GM21717 (cell line): Measurements from ENCODE around the gene SSTR1.

ENCODE experiments used
- ATAC-seq: cut with Tn5 transposase; IDR thresholded peaks from one replicate; pipeline ENCODE4 v1.9.1; 2021; ENCODE audit warnings: mild to moderate bottlenecking, moderate library complexity; ENCODE audit not compliant: unreplicated experiment

The SSTR1 gene

DNA sequence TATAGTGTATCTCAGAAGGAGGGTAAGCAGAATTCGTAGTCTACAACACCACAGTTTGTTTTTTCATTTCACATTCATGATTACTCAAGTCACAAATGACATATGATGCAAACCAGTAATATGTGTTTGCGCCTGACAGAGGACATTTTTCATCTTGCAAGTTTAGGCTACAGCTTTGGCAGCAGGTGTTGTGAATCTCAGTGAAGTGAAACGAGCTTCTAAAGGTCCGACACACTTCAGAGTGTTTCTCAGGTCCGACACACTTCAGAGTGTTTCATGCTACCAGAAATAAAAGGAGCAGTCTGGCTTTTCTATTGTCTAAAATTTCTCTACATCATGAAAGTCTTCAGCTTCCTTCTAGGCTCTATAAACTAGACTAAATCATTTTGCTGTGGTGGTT is 25.5 kb downstream of the SSTR1 start:
- ATAC-seq = no peak

DNA sequence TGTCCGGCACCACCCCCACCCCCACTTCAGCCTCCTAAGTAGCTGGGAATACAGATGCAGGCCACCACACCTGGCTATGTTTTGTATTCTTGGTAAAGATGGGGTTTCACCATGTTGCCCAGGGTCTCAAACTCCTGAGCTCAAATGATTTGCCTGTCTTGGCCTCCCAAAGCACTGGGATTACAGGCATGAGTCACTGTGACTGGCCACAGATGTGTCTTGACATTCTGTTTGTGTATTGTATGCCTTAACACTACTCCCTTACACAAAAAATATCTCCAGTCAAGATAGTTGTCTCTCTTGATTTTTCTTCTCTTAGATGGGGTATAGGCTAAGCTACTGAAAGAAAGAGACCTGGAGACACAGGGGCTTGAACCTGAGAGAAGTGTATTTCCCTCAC is 30.6 kb downstream of the SSTR1 start:
- no peak for ATAC-seq

DNA sequence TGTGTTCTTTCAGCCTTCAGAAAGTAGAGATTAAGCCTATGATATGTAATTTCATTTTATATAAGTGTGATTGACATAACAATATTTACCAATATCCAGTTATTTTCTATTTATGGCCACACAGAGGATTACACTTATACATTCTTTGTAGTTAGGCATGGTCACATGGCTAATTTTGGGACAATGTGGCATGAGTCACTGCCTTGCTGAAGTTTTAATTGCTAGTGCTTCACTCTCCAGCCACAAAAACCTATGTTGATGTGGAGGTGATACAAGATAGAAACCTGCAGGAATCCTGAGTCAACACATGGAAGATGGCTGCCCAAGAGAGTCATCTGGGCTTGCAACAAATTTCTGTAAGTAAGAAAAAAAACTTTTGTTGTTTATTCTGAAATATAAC is 31.2 kb downstream of the SSTR1 start:
- ATAC-seq = no peak

DNA sequence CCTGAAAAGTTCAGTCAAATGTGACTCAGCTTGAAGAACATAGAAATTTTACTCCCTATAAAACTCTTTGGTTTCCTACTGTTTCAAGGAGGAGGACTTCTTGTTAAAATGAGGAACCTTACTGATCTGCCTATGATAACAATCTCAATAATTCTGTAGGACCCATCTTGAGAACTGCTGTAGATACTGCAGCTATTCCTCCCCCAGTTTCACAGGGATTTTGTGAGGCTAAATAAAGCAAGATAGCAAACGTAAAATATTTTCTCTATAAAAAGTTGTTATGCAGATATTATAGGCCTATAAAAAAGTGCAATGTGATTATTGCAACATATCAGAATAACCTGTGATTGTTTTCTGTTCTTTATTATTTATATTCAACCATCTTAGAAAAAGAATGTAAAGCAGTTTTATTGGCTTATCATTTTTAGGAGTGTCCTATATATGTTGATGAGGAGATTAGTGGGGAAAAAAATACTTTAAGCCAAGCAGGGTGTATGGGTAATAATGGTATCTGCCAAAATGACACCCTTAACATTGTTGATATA is 36.1 kb downstream of the SSTR1 start:
- no peak for ATAC-seq

DNA sequence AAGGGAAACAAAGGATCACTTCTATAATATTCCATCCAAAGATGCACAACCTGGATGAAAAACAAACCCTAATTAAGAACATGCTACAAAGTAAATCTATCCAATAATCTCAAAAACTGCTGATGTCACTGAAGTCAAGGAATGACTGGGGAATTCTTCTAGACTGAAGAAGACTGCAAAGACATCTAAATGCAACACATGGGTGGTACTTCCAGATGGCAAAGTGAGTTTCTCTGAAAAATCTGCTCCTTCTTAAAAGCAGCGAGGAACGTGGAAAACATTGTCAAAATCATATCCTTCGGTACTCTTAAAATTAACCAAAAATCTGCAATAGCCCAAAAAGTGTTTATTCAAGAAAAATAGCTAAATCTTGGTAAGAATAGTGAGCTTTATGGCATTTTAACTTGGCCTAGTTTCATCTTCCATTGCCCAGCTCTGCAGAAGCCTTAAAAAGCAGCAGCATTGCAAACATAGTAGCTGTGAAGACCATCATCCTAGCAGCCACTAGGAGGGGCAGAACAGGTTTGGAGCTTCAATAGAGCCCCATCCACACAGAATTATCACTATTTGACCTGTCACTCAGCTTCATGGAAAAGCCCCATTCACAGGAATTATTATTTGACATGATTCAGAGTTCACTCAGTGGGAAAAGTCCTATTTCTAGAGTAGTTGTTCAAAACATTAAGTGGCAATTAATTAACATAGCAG is 40.8 kb downstream of the SSTR1 start:
- no peak for ATAC-seq

DNA sequence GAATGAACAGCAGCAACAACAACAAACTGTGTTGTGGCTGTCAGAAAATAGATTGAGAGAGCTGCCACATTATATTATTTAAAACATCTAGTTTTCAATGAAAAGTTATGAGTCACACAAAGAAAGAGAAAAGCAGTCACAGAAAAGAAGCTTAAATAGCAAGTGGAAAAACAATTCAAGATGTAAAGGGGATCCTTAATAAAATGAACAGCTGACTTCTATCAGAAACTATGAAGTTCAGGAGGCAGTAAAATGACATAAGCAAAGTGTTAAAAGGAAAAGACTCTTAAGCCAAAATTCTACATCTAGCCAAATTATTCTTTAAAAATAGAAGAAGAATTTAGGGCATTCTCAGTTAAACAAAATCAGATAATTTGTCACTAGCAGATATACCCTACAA is 42.6 kb downstream of the SSTR1 start:
- no peak for ATAC-seq

DNA sequence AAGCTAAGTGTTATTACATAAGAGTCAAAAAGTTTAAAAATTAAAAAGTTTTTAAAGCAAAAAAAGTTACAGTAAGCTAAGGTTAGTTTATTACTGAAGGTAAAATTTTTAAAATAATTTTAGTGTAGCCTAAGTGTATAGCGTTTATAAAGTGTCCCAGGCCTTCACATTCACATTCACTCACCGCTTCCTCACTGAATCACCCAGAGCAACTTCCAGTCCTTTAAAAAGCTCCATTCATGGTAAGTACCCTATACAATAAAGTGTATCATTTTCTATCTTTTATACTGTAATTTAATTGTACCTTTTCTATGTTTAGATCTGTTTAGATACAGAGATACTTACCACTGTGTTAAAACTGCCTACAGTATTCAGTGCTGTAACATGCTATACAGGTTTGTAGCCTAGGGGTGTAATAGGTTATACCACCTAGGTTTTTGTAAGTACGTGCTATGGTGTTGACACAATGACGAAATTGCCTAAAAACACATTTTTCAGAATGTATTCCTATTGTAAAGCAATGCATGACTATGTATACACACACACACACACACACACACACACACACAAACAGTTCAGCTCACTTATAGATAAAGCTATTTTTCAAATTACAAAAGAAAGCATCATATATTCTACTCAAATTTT is 44.5 kb downstream of the SSTR1 start:
- no peak for ATAC-seq

DNA sequence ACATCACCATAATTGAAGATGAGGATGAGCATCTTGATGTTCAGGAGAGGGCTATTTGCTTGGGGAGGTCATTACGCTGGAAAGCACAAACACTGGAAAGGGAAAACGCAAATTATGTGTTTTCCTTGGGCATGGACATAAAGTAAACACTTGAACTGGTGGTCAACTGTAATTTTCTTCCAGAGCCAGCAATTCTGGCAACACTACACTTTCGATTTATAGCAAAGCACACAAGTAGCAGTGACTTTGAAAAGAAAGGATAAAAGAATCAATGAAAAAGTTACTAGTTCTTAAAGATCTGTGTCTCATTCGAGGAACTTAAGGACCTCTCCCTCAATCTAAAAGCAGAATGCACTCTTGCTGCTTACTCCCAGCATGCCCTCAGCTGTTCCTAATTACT is 46.0 kb downstream of the SSTR1 start:
- ATAC-seq = no peak

DNA sequence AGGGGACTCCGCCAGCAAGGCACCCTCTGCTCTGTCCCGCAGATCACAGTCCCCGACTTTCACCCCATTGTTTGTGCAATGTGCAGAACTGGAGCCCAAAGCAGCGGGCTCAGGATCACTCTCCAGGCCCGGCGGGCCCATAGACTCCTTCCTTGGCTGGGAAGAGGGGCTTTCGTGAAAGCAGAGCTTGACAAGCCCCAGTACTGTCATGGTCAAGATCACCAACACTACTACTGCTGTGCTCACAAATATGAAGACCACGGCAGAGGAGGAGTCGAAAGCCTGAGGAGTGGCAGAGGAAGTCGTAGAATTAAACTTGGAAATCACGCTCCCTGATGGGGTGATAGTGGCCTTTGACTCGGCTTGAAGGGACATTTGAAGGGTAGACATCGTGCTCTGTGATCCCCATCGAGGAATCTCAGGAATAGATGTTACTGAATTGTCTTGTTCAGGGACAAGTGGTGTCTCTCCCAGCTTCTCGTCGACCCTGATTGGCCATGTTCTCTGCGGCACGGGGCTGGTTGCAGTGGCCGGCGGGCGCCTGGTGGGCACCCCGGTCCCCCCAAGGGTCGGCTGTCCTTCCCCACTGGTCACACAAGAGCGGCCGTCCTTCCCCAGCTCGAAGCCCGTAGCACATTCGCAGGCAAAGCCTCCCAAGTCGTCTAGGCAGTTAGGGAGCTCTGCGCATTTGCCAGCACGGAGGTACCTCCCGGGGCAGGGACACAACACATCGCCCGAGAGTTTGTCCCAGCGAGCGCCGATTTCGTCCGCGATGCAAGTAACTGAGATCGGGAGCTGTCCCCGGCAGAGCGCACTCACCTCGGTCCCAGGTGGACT is 47.1 kb downstream of the SSTR1 start:
- ATAC-seq = no peak

DNA sequence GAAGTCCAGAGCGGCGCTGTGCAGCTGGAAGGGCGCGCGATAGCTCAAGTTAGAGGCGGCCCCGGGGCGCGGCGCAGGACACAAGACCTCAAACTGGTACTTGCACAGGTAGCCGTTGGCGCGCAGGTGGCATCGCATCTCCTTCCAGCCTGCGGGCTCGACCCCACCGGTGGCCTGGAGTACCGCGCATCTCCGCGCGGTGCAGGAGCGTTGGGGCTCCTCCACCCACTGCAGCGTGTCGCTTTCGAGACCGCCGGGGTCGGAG is 47.6 kb downstream of the SSTR1 start:
- no peak for ATAC-seq

DNA sequence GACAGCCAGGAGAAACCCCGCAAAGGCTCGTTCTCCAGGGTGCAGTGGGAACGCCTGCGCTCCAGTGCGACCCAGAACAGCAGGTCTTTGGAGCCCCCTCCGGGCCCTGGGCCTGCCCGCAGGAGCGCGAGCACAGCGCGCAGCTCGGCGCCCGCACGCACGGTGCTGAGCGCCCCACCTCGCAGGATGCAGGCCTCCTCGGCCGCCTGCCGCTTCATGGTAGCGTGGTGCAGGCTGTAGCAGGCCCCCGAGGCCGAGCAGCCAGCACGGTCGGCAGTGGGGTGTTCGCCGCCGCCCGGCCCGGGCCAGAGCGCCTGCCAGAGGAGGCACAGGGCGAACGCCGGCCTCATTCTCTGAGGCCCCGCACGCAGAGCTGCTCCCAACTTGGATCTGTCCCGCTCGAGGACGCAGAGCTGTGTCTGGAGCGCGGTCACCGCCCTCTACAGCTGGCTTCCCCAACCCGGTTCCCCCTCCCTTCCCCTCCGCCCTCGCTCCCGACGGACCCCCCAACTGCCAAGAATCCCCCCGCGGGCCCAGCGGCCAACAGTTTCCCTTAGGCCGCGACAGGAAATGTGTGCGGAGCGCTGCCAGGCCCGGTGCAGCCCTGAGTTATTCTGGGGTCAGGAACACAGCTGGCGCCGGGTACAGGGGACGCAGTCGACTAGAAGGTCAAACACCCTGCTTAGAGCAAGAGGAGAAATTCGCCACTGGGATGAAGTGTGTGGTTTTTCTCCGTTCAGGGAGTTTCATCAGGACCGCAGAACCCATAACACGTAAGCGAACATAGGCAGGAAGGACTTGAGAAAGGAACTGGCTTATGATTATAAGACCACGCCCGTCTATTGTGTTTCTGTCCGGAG is 48.2 kb downstream of the SSTR1 start, which contains the start of gene CLEC14A:
TSS of gene CLEC14A (minus strand) at position 421 of the 860 bp plus-strand sequence. CDS start at position 350, 71 bp downstream.
- no peak for ATAC-seq

DNA sequence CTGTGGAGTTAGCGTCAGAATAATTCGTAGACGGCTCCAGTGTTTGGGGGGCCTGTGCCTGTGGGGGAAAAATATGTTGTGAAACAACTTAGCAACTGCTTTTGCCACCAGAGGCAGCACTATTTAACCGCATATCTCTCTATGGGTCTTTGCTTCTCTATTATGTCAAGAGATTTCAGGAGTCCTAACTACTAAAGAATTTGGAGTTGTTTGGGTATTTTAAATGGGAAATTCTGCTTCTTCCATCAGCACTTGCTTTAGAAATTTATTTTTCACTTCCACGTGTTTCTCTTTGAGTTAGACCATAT is 48.8 kb downstream of the SSTR1 start:
- no peak for ATAC-seq

DNA sequence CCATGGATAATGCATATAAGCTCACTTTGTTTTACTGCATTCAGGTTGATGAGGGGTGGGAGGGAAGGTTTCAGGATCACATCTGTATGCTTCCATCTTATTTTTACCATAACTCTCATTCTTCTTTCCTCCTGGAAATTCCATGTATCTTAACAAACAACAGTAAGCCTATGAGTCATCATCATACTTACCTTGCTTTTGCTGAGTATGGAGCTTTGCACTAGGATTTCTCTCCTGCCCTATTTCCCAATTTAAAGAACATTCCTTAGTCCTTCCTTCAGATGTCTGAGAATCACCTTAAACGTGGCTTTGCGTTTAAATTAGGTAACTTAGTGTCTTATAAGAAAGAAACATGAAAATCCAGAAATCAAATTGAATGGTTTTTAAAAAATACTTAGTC is 49.8 kb downstream of the SSTR1 start:
- no peak for ATAC-seq

DNA sequence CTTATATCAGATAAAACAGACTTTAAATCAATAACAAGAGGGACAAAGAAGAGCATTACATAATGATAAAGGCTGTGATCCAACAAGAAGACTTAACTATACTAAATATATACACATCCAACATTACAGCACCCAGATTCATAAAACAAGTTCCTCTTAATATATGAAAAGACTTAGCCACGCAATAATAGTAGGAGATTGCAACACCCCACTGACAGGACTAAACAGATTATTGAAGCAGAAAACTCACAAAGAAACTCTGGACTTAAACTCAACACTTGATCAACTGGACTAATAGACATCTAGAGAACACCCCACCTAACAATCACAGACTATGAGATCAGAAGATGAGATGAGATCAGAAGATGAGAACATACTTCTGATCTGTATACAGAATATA is 53.9 kb downstream of the SSTR1 start:
- ATAC-seq = no peak
